Measurements from ENCODE around the gene TEC. TPM values are rescaled to one million over a fixed set of nuclear protein-coding genes. Genes with fewer than 3 reads are reported as not detected.

TEC gene
- total and polyA plus RNA-seq, 2 of the 8 experiments (the other 6 are each of a cell fraction or from before 2014, with no cell fraction given) = 0.73 to 1.8 TPM

- TF ChIP-seq RFX5 (IDR thresholded peaks at IDR 0.05; ENCODE audit: borderline replicate concordance, low read depth, low read length) (no peak), BCL11A (IDR thresholded peaks at IDR 0.05; ENCODE audit: low read depth in 2 of 2, low read length in 2 of 2) (no peak), TAF7 (optimal IDR thresholded peaks at IDR 0.05; ENCODE audit: borderline replicate concordance, low read depth, low read length) (no peak), ATF3 (IDR thresholded peaks at IDR 0.05; ENCODE audit: insufficient read depth, low read depth, low read length) (no peak), CREB1 (IDR thresholded peaks at IDR 0.05) (no peak)
Measured at GRCh38 chr4:48262926-48263325, 6.7 kb downstream of the TEC start (continued).

Measured in H1 (cell line).